Trophoblast cell (in vitro differentiated cells and primary cell): ENCODE measurements around the gene RACK1.

Experiments
- DNase-seq, 2 donors: peaks; one replicate each; pipeline ENCODE4 v3.0.0-alpha.2; 2016
- H2AFZ ChIP-seq: 2 replicates; pipeline ENCODE4 v1.6.1; 2013; ENCODE audit warnings: low read length, moderate library complexity, mild to moderate bottlenecking; ENCODE audit not compliant: insufficient read depth, poor library complexity
- H2AK5ac ChIP-seq: 2 replicates; pipeline ENCODE4 v1.6.1; 2013; ENCODE audit warnings: mild to moderate bottlenecking, low read length
- H2BK120ac ChIP-seq: 2 replicates; pipeline ENCODE4 v1.6.1; 2013; ENCODE audit warnings: low read length, mild to moderate bottlenecking, moderate library complexity; ENCODE audit not compliant: insufficient read depth, poor library complexity
- H2BK12ac ChIP-seq: 2 replicates; pipeline ENCODE4 v1.6.1; 2013; ENCODE audit warnings: mild to moderate bottlenecking, low read length, moderate library complexity
- H2BK5ac ChIP-seq: 2 replicates; pipeline ENCODE4 v1.6.1; 2013; ENCODE audit warnings: low read length, low read depth, moderate library complexity, mild to moderate bottlenecking; ENCODE audit not compliant: poor library complexity
- H3K14ac ChIP-seq: 2 replicates; pipeline ENCODE4 v1.6.1; 2013; ENCODE audit warnings: mild to moderate bottlenecking, low read length
- H3K18ac ChIP-seq: 2 replicates; pipeline ENCODE4 v1.6.1; 2013; ENCODE audit warnings: mild to moderate bottlenecking, low read length
- H3K23ac ChIP-seq: 2 replicates; pipeline ENCODE4 v1.6.1; 2013; ENCODE audit warnings: low read length
- H3K27ac ChIP-seq: 2 replicates; pipeline ENCODE4 v1.5.1; 2013; ENCODE audit warnings: low read depth, mild to moderate bottlenecking, inconsistent platforms, low read length, moderate library complexity
- H3K27me3 ChIP-seq: 2 replicates; pipeline ENCODE4 v1.6.1; 2013; ENCODE audit warnings: inconsistent platforms, mild to moderate bottlenecking, low read length, moderate library complexity; ENCODE audit not compliant: insufficient read depth
- H3K36me3 ChIP-seq, 2 experiments: 1 replicate in 1 of 2; 2 replicates in 1 of 2; pipeline ENCODE4 v1.6.1; 2013; ENCODE audit warnings: low read length in 2 of 2, mild to moderate bottlenecking in 2 of 2, moderate library complexity in 1 of 2; ENCODE audit not compliant: insufficient read depth in 2 of 2, control insufficient read depth in 1 of 2
- H3K4ac ChIP-seq: 2 replicates; pipeline ENCODE4 v1.6.1; 2013; ENCODE audit warnings: low read depth, mild to moderate bottlenecking, low read length, moderate library complexity
- H3K4me1 ChIP-seq, 2 experiments: 1 replicate in 1 of 2; 2 replicates in 1 of 2; pipeline ENCODE4 v1.6.1; 2013; ENCODE audit warnings: low read length in 2 of 2, mild to moderate bottlenecking in 2 of 2, moderate library complexity in 1 of 2; ENCODE audit not compliant: insufficient read depth in 2 of 2, control insufficient read depth in 1 of 2
- H3K4me2 ChIP-seq: 2 replicates; pipeline ENCODE4 v1.6.1; 2013; ENCODE audit warnings: inconsistent platforms, mild to moderate bottlenecking, low read length, moderate library complexity
- H3K4me3 ChIP-seq: 2 replicates; pipeline ENCODE4 v1.5.1; 2013; ENCODE audit warnings: mild to moderate bottlenecking, low read depth, low read length, inconsistent platforms
- H3K79me1 ChIP-seq: one replicate; pipeline ENCODE4 v1.6.1; 2013; ENCODE audit warnings: low read length
- H3K79me2 ChIP-seq: 2 replicates; pipeline ENCODE4 v1.6.1; 2013; ENCODE audit warnings: low read length, mild to moderate bottlenecking; ENCODE audit not compliant: control insufficient read depth, insufficient read depth, poor library complexity
- H3K9ac ChIP-seq: 2 replicates; pipeline ENCODE4 v1.6.1; 2013; ENCODE audit warnings: mild to moderate bottlenecking, low read length
- H3K9me3 ChIP-seq: 2 replicates; pipeline ENCODE4 v1.6.1; 2013; ENCODE audit warnings: low read depth, mild to moderate bottlenecking, control low read depth, inconsistent platforms, low read length; ENCODE audit not compliant: insufficient read depth
- H4K12ac ChIP-seq: 2 replicates; pipeline ENCODE4 v1.6.1; 2013; ENCODE audit warnings: low read depth, mild to moderate bottlenecking, low read length, moderate library complexity
- H4K8ac ChIP-seq: 2 replicates; pipeline ENCODE4 v1.6.1; 2013; ENCODE audit warnings: low read depth, mild to moderate bottlenecking, low read length, moderate library complexity
- H4K91ac ChIP-seq: one replicate; pipeline ENCODE4 v1.6.1; 2013; ENCODE audit warnings: low read depth, mild to moderate bottlenecking, low read length, moderate library complexity
- whole genome bisulfite sequencing: extraction: QIAGEN DNeasy Blood & Tissue Kit; methylation state at CpG from one replicate; pipeline ENCODE4 v1.1.7; 2013; ENCODE audit warnings: missing lambda C conversion rate; ENCODE audit not compliant: insufficient read length, insufficient coverage; ENCODE audit errors: extremely low coverage; 5-methylcytosine and 5-hydroxymethylcytosine counted together

Gene RACK1

GRCh38 chr5:181261320-181262049 lies 17.8 kb upstream of the RACK1 start:
- H2BK120ac ChIP-seq: peak overlapping the region; percentile 96
- peak overlapping the region; percentile 97 for H4K91ac ChIP-seq
- peaks cover 12% of the 10 kb centered on the region for H3K79me1 ChIP-seq
- H3K79me2 ChIP-seq: peaks cover 12% of the 10 kb centered on the region
- no peaks in the 10 kb centered on the region for H3K9me3 ChIP-seq
- H2BK5ac ChIP-seq: peak overlapping the region; percentile 96
- WGBS: no CpG with 5 or more reads among the region's 59 CpGs
- peak overlapping the region; percentile 100 for H4K12ac ChIP-seq
- peak overlapping the region; percentile 80 for H2AK5ac ChIP-seq
- H3K27ac ChIP-seq: peak overlapping the region; percentile 92
- H2BK12ac ChIP-seq: no peak overlapping the region
- no peak overlapping the region for H3K23ac ChIP-seq
- H3K4me1 ChIP-seq: peaks cover 13 to 22% of the 10 kb centered on the region in 2 experiments
- peak overlapping the region; percentile 98 for H3K9ac ChIP-seq
- peaks cover 2 to 10% of the 10 kb centered on the region in 2 experiments for H3K36me3 ChIP-seq
- H3K14ac ChIP-seq: peak overlapping the region; percentile 99
- H3K4ac ChIP-seq: peak overlapping the region; percentile 96
- peak overlapping the region; percentile 97 for H3K4me2 ChIP-seq
- H2AFZ ChIP-seq: peak overlapping the region; percentile 82
- H3K27me3 ChIP-seq: no peaks in the 10 kb centered on the region
- H4K8ac ChIP-seq: peak overlapping the region; percentile 99
- DNase-seq: peak; percentile 68 to 70
- peak overlapping the region; percentile 77 for H3K4me3 ChIP-seq
- H3K18ac ChIP-seq: peak overlapping the region; percentile 96

GRCh38 chr5:181260720-181261319 lies 17.1 kb upstream of the RACK1 start, which contains the start of gene TRIM52:
Gene TRIM52 (minus strand): TSS chr5:181261143. CDS start chr5:181260813, 330 bp downstream.
- no peaks in the 10 kb centered on the region for H3K27me3 ChIP-seq
- peak within 1 kb of the TSS; percentile 92 for H3K27ac ChIP-seq
- no CpG with 5 or more reads among the region's 43 CpGs for WGBS
- H3K79me1 ChIP-seq: peaks cover 12% of the 10 kb centered on the region
- peak within 1 kb of the TSS; percentile 100 for H4K12ac ChIP-seq
- H3K23ac ChIP-seq: peak within 1 kb of the TSS; percentile 63
- peaks cover 13 to 22% of the 10 kb centered on the region in 2 experiments for H3K4me1 ChIP-seq
- H4K8ac ChIP-seq: peak within 1 kb of the TSS; percentile 99
- peak within 1 kb of the TSS; percentile 96 for H2BK5ac ChIP-seq
- peak within 1 kb of the TSS; percentile 97 for H3K4me2 ChIP-seq
- peak within 1 kb of the TSS; percentile 99 for H3K14ac ChIP-seq
- peak; percentile 96 to 98 for DNase-seq
- peak within 1 kb of the TSS; percentile 97 for H4K91ac ChIP-seq
- peaks cover 2 to 10% of the 10 kb centered on the region in 2 experiments for H3K36me3 ChIP-seq
- peaks cover 12% of the 10 kb centered on the region for H3K79me2 ChIP-seq
- H3K18ac ChIP-seq: peak within 1 kb of the TSS; percentile 96
- peak within 1 kb of the TSS; percentile 84 for H2AFZ ChIP-seq
- peak within 1 kb of the TSS; percentile 98 for H3K9ac ChIP-seq
- peak within 1 kb of the TSS; percentile 77 for H3K4me3 ChIP-seq
- no peak within 1 kb of the TSS for H2BK12ac ChIP-seq
- H2BK120ac ChIP-seq: peak within 1 kb of the TSS; percentile 96
- H3K9me3 ChIP-seq: no peaks in the 10 kb centered on the region
- H2AK5ac ChIP-seq: peak within 1 kb of the TSS; percentile 80
- peak within 1 kb of the TSS; percentile 96 for H3K4ac ChIP-seq

GRCh38 chr5:181259974-181260719 lies 16.4 kb upstream of the RACK1 start:
- peak overlapping the region; percentile 97 for H3K4me2 ChIP-seq
- no peak overlapping the region for H2BK5ac ChIP-seq
- H3K79me1 ChIP-seq: peaks cover 12% of the 10 kb centered on the region
- H3K9me3 ChIP-seq: no peaks in the 10 kb centered on the region
- H3K36me3 ChIP-seq: peaks cover 2 to 10% of the 10 kb centered on the region in 2 experiments
- H3K27me3 ChIP-seq: no peaks in the 10 kb centered on the region
- H3K14ac ChIP-seq: peak overlapping the region; percentile 59
- no peak for DNase-seq
- peaks cover 12% of the 10 kb centered on the region for H3K79me2 ChIP-seq
- peak overlapping the region; percentile 66 for H3K4ac ChIP-seq
- peak overlapping the region; percentile 63 for H3K23ac ChIP-seq
- no CpG with 5 or more reads among the region's 26 CpGs for WGBS
- H3K27ac ChIP-seq: no peak overlapping the region
- H3K4me3 ChIP-seq: peak overlapping the region; percentile 77
- H2BK12ac ChIP-seq: no peak overlapping the region
- H3K4me1 ChIP-seq: peaks cover 10 to 18% of the 10 kb centered on the region in 2 experiments
- H3K9ac ChIP-seq: peak overlapping the region; percentile 44
- no peak overlapping the region for H2AFZ ChIP-seq
- no peak overlapping the region for H4K12ac ChIP-seq
- peak overlapping the region; percentile 26 for H3K18ac ChIP-seq
- no peak overlapping the region for H4K91ac ChIP-seq
- H4K8ac ChIP-seq: peak overlapping the region; percentile 99
- no peak overlapping the region for H2BK120ac ChIP-seq
- H2AK5ac ChIP-seq: peak overlapping the region; percentile 60

- Histone ChIP-seq H2AFZ (no peak overlapping the region), H2BK120ac (no peak overlapping the region), H3K79me2 (peaks cover 12% of the 10 kb centered on the region), H4K12ac (no peak overlapping the region), H3K36me3 (peaks cover 3 to 10% of the 10 kb centered on the region in 2 experiments), H3K79me1 (peaks cover 12% of the 10 kb centered on the region), H3K23ac (no peak overlapping the region), H3K4me2 (peak overlapping the region; percentile 97), H3K27ac (no peak overlapping the region), H4K8ac (no peak overlapping the region), H2BK12ac (no peak overlapping the region), H2AK5ac (no peak overlapping the region), H3K14ac (no peak overlapping the region), H4K91ac (no peak overlapping the region), H3K4ac (no peak overlapping the region), H3K18ac (no peak overlapping the region), H3K4me1 (peaks cover 8 to 15% of the 10 kb centered on the region in 2 experiments), H3K27me3 (no peaks in the 10 kb centered on the region), H3K9ac (no peak overlapping the region), H3K9me3 (no peaks in the 10 kb centered on the region), H3K4me3 (no peak overlapping the region), H2BK5ac (no peak overlapping the region)
- WGBS: no CpG with 5 or more reads among the region's 2 CpGs
- DNase-seq: no peak
Measured at GRCh38 chr5:181259283-181259682, 15.6 kb upstream of the RACK1 start.
